B cell (primary cell): ENCODE data around the gene ARMC6. TPM values are rescaled to one million over a fixed set of nuclear protein-coding genes. Genes with fewer than 3 reads are reported as not detected.

ENCODE experiments used
- ATAC-seq: fragments of 200-7000 bp; cut with Tn5 transposase; one replicate; pipeline ENCODE4 v1.10.0; 2021; ENCODE audit warnings: low read depth, mild to moderate bottlenecking, moderate number of reproducible peaks, moderate library complexity
- CTCF ChIA-PET: fragments of 350-600 bp; sonication (Branson Sonifier 250); formaldehyde crosslinking; loops from one replicate; lab custom pipeline; 2021; ENCODE audit warnings: antibody characterized with exemption, inconsistent platforms; lab: Charles Lee
- POLR2A ChIA-PET: fragments of 350-600 bp; sonication (Branson Sonifier 250); formaldehyde crosslinking; loops from one replicate; lab custom pipeline; 2021; ENCODE audit warnings: antibody characterized with exemption; lab: Charles Lee
- DNase-seq: peaks from one replicate; pipeline ENCODE4 v3.0.0; 2013
- H2AFZ ChIP-seq: 2 replicates; pipeline ENCODE4 v1.6.1; 2012; ENCODE audit warnings: mild to moderate bottlenecking, low read depth, low read length; ENCODE audit not compliant: insufficient read depth, poor library complexity, severe bottlenecking
- H3K27ac ChIP-seq, 2 donors: 1 replicate in 1 of 2; 2 replicates in 1 of 2; pipeline ENCODE4 v1.5.1; 2012 to 2013; ENCODE audit warnings: low read length in 2 of 2, mild to moderate bottlenecking in 2 of 2, moderate library complexity in 1 of 2
- H3K27me3 ChIP-seq, 4 experiments: fragments of 200-600 bp in 1 of 4; sonication (generic) in 1 of 4; replicated peaks in 1 of 4; 1 replicate in 2 of 4; 2 replicates in 2 of 4; pipeline versions ENCODE4 v1.6.1 to v1.7.0; 2013 to 2016; ENCODE audit warnings: low read length in 3 of 4, mild to moderate bottlenecking in 2 of 4, mixed read lengths in 1 of 4, moderate library complexity in 1 of 4; ENCODE audit not compliant: insufficient read depth in 4 of 4, control insufficient read depth in 3 of 4; ENCODE audit errors: control extremely low read depth in 1 of 4
- H3K36me3 ChIP-seq, 2 experiments: replicated peaks in 1 of 2; 1 replicate in 1 of 2; 2 replicates in 1 of 2; pipeline versions ENCODE4 v1.6.1 to v1.7.1; 2013; ENCODE audit warnings: low read length in 1 of 2; ENCODE audit not compliant: insufficient read depth in 2 of 2, control insufficient read depth in 1 of 2; ENCODE audit errors: control extremely low read depth in 1 of 2, extremely low read depth in 1 of 2
- H3K4me1 ChIP-seq, 2 donors: fragments of 200-600 bp in 1 of 2; sonication (generic) in 1 of 2; 1 replicate in 1 of 2; 2 replicates in 1 of 2; pipeline versions ENCODE4 v1.5.1 to v1.6.1; 2013 to 2017; ENCODE audit warnings: low read length in 2 of 2; ENCODE audit not compliant: control insufficient read depth in 2 of 2, insufficient read depth in 2 of 2
- H3K4me2 ChIP-seq: replicated peaks from 2 replicates; pipeline ENCODE3; 2012; ENCODE audit warnings: mild to moderate bottlenecking, low read depth, low read length; ENCODE audit not compliant: poor library complexity, severe bottlenecking
- H3K4me3 ChIP-seq, 5 experiments: fragments of 200-600 bp in 1 of 5; sonication (generic) in 1 of 5; 1 replicate in 3 of 5; 2 replicates in 2 of 5; pipeline versions ENCODE4 v1.5.1 to v1.7.0; 2011 to 2016; ENCODE audit warnings: low read length in 4 of 5, mild to moderate bottlenecking in 4 of 5, low read depth in 2 of 5, control low read depth in 1 of 5, moderate library complexity in 1 of 5; ENCODE audit not compliant: insufficient read depth in 1 of 5; ENCODE audit errors: control extremely low read depth in 1 of 5, extremely low read depth in 1 of 5
- H3K79me2 ChIP-seq: fragments of 200-600 bp; sonication (generic); one replicate; pipeline ENCODE4 v1.6.0; 2016; ENCODE audit warnings: low read length; ENCODE audit not compliant: control insufficient read depth, insufficient read depth
- H3K9ac ChIP-seq: fragments of 200-600 bp; sonication (generic); 2 replicates; pipeline ENCODE4 v1.6.1; 2017; ENCODE audit warnings: mild to moderate bottlenecking, low read length, moderate library complexity
- H3K9me3 ChIP-seq, 3 donors: one replicate each; pipeline versions ENCODE4 v1.6.1 to v1.7.1; 2013; ENCODE audit warnings: low read length in 2 of 3; ENCODE audit not compliant: control insufficient read depth in 2 of 3, insufficient read depth in 1 of 3; ENCODE audit errors: control extremely low read depth in 1 of 3
- H4K20me1 ChIP-seq: 2 replicates; pipeline ENCODE4 v1.6.0; 2012; ENCODE audit warnings: mild to moderate bottlenecking, low read length; ENCODE audit not compliant: insufficient read depth, control insufficient read depth, poor library complexity, severe bottlenecking
- H3K27ac Mint-ChIP-seq: one replicate; pipeline ENCODE4 v1.8.0; 2021; ENCODE audit warnings: mixed read lengths
- H3K27me3 Mint-ChIP-seq: one replicate; pipeline ENCODE4 v1.8.0; 2021; ENCODE audit warnings: mixed read lengths
- H3K4me1 Mint-ChIP-seq: one replicate; pipeline ENCODE4 v1.8.0; 2021; ENCODE audit warnings: mixed read lengths
- H3K4me3 Mint-ChIP-seq: one replicate; pipeline ENCODE4 v1.8.0; 2021; ENCODE audit warnings: mixed read lengths
- H3K9me3 Mint-ChIP-seq: one replicate; pipeline ENCODE4 v1.8.0; 2022; ENCODE audit warnings: mixed read lengths; ENCODE audit not compliant: insufficient read depth
- CTCF ChIP-seq: fragments of 200-600 bp; IDR thresholded peaks from one replicate; pipeline ENCODE4 v1.8.0; 2022; ENCODE audit warnings: antibody characterized with exemption, mild to moderate bottlenecking
- EZH2 ChIP-seq: IDR thresholded peaks from 2 replicates; pipeline ENCODE4 v1.6.1; 2012; ENCODE audit warnings: borderline replicate concordance, low read depth, mild to moderate bottlenecking, moderate library complexity, low read length; ENCODE audit not compliant: insufficient read depth, poor library complexity, severe bottlenecking
- WGBS: methylation state at CpG from one replicate; pipeline ENCODE4 v1.1.5; 2013; ENCODE audit warnings: missing lambda C conversion rate; ENCODE audit not compliant: insufficient coverage; 5-methylcytosine and 5-hydroxymethylcytosine counted together
- intact Hi-C: fragments of 100-400 bp; cut with micrococcal nuclease; formaldehyde crosslinking; loops from one replicate; pipeline ENCODE4 v1.10.0; 2022
- polyA plus RNA-seq: library from polyadenylated mRNA; depleted of rRNA; stranded (reverse); fragments of >200 nt; gene quantifications from 2 replicates; pipeline ENCODE4 v1.2.3, GENCODE V29; 2012
- total RNA-seq, 2 donors: library from RNA; stranded (reverse); fragments of 120-200 nt in 1 of 2; gene quantifications; 1 replicate in 1 of 2; 2 replicates in 1 of 2; pipeline versions ENCODE4 v1.2.3 to v1.2.4, GENCODE V29; 2013 to 2022

The ARMC6 gene
- total and polyA plus RNA-seq, 2 donors (not counting 1 experiment from before 2014, with no cell fraction given) = 15.2 to 27.6 TPM

- no peak for ATAC-seq
- peaks cover 5 to 57% of the 10 kb centered on the region in 2 experiments for H3K36me3 ChIP-seq
Observed at GRCh38 chr19:19025861-19026260, 7.5 kb upstream of the ARMC6 start.

More at GRCh38 chr19:19025861-19026260, 7.5 kb upstream of the ARMC6 start:
- POLR2A ChIA-PET = no interaction called here
- Histone ChIP-seq H3K27me3 (no peaks in the 10 kb centered on the region), H3K9me3 (no peaks in the 10 kb centered on the region), H2AFZ (no peak overlapping the region), H3K79me2 (peaks cover 88% of the 10 kb centered on the region), H3K4me1 (no peaks in the 10 kb centered on the region), H3K4me2 (no peak overlapping the region), H3K4me3 (no peak overlapping the region), H3K27ac (no peak overlapping the region), H3K9ac (no peak overlapping the region), H4K20me1 (peaks cover 36% of the 10 kb centered on the region)
- TF ChIP-seq EZH2 (no peak), CTCF (no peak)
- no peak overlapping the region for H3K27ac Mint-ChIP-seq
- CTCF ChIA-PET = no interaction called here
- H3K27me3 Mint-ChIP-seq = no peaks in the 10 kb centered on the region
- intact Hi-C loops = no loop called here
- WGBS = 98% methylated on average over 11 of the region's 11 CpGs
- DNase-seq = no peak
- H3K9me3 Mint-ChIP-seq = no peaks in the 10 kb centered on the region
- H3K4me3 Mint-ChIP-seq = no peak overlapping the region
- H3K4me1 Mint-ChIP-seq = peaks cover 21% of the 10 kb centered on the region
